ENCODE data around the gene ATP5F1D.
A peak's percentile ranks its signal among the peaks of the same experiment; 100 is the strongest.

Gene ATP5F1D

GRCh38 chr19:1271528-1272422, 30.2 kb downstream of the ATP5F1D start:
- no peak for DNase-seq

GRCh38 chr19:1272423-1273262, 31.1 kb downstream of the ATP5F1D start:
- DNase-seq = no peak

GRCh38 chr19:1273263-1274041, 31.9 kb downstream of the ATP5F1D start:
- DNase-seq = no peak

GRCh38 chr19:1274081-1274851, 32.7 kb downstream of the ATP5F1D start:
- DNase-seq = no peak

- peak; percentile 60 for DNase-seq
Measured at GRCh38 chr19:1274852-1275259, 33.3 kb downstream of the ATP5F1D start.

GRCh38 chr19:1275260-1275975, 33.9 kb downstream of the ATP5F1D start, which contains the start of gene FAM174C:
TSS of gene FAM174C (plus strand) at chr19:1275530. CDS start at chr19:1275550, 20 bp downstream.
- peak; percentile 98 for DNase-seq

- no peak for DNase-seq
Measured at GRCh38 chr19:1275976-1276627, 34.6 kb downstream of the ATP5F1D start.

- DNase-seq = no peak
Measured at GRCh38 chr19:1276628-1277022, 35.1 kb downstream of the ATP5F1D start.

GRCh38 chr19:1277061-1277460, 35.5 kb downstream of the ATP5F1D start:
- DNase-seq = no peak

- DNase-seq = no peak
Measured at GRCh38 chr19:1278074-1278473, 36.5 kb downstream of the ATP5F1D start.

- no peak for DNase-seq
Measured at GRCh38 chr19:1278713-1279660, 37.4 kb downstream of the ATP5F1D start.

- peak; percentile 59 for DNase-seq
Measured at GRCh38 chr19:1279782-1280341, 38.3 kb downstream of the ATP5F1D start.

- no peak for DNase-seq
Measured at GRCh38 chr19:1280636-1281568, 39.4 kb downstream of the ATP5F1D start.

GRCh38 chr19:1281569-1282287, 40.2 kb downstream of the ATP5F1D start:
- DNase-seq = no peak

GRCh38 chr19:1282588-1283206, 41.1 kb downstream of the ATP5F1D start:
- no peak for DNase-seq

GRCh38 chr19:1283207-1283916, 41.8 kb downstream of the ATP5F1D start:
- no peak for DNase-seq

All from NCI-H1105 (cell line).